CD4-positive, alpha-beta memory T cell (primary cell): ENCODE data around the gene RUSC2. TPM values are rescaled to one million over a fixed set of nuclear protein-coding genes. Genes with fewer than 3 reads are reported as not detected.
A peak's percentile ranks its signal among the peaks of the same experiment; 100 is the strongest.
"Not testable (repeated sequence)": the region's sequence is repeated elsewhere in the genome, so short reads cannot be mapped to it uniquely, and the experiment has no call there.

Source experiments
- CTCF ChIA-PET: fragments of 350-600 bp; sonication (Branson Sonifier 250); formaldehyde crosslinking; loops from one replicate; lab custom pipeline; 2021; ENCODE audit warnings: inconsistent platforms; ENCODE audit not compliant: partially characterized antibody; lab: Charles Lee
- POLR2A ChIA-PET: fragments of 350-600 bp; sonication (Branson Sonifier 250); formaldehyde crosslinking; loops from one replicate; lab custom pipeline; 2021; ENCODE audit not compliant: partially characterized antibody; lab: Charles Lee
- DNase-seq, 5 donors: peaks; one replicate each; pipeline versions ENCODE4 v3.0.0 to v3.0.0-alpha.2; 2020 to 2022; ENCODE audit warnings: mixed read lengths in 1 of 5
- H3K27ac ChIP-seq: one replicate; pipeline ENCODE4 v1.7.0; 2013; ENCODE audit warnings: low read depth, low read length
- H3K27me3 ChIP-seq: 2 replicates; pipeline ENCODE4 v1.7.0; 2013; ENCODE audit warnings: mild to moderate bottlenecking, low read length, moderate library complexity; ENCODE audit not compliant: insufficient read depth
- H3K36me3 ChIP-seq: 2 replicates; pipeline ENCODE4 v1.7.0; 2013; ENCODE audit warnings: mild to moderate bottlenecking, low read length, moderate library complexity; ENCODE audit not compliant: insufficient read depth
- H3K4me1 ChIP-seq: 2 replicates; pipeline ENCODE4 v1.7.0; 2013; ENCODE audit warnings: mild to moderate bottlenecking, low read length, moderate library complexity; ENCODE audit not compliant: insufficient read depth
- H3K4me3 ChIP-seq, 2 donors: one replicate each; pipeline ENCODE4 v1.7.0; 2013; ENCODE audit warnings: low read length in 2 of 2, mild to moderate bottlenecking in 1 of 2
- H3K9me3 ChIP-seq, 2 donors: one replicate each; pipeline ENCODE4 v1.7.0; 2013; ENCODE audit warnings: low read length in 2 of 2, control low read depth in 1 of 2; ENCODE audit not compliant: control insufficient read depth in 1 of 2
- H3K27ac Mint-ChIP-seq, 7 donors: one replicate each; pipeline ENCODE4 v1.8.0; 2020 to 2021; ENCODE audit warnings: mixed read lengths in 7 of 7, mild to moderate bottlenecking in 6 of 7, inconsistent platforms in 3 of 7, moderate library complexity in 3 of 7
- H3K27me3 Mint-ChIP-seq, 2 donors: one replicate each; pipeline ENCODE4 v1.8.0; 2020 to 2021; ENCODE audit warnings: mixed read lengths in 2 of 2
- H3K36me3 Mint-ChIP-seq, 2 donors: one replicate each; pipeline ENCODE4 v1.8.0; 2020 to 2021; ENCODE audit warnings: mixed read lengths in 2 of 2, inconsistent platforms in 1 of 2, mild to moderate bottlenecking in 1 of 2
- H3K4me1 Mint-ChIP-seq, 4 donors: one replicate each; pipeline ENCODE4 v1.8.0; 2020 to 2021; ENCODE audit warnings: mixed read lengths in 4 of 4, mild to moderate bottlenecking in 1 of 4
- H3K4me3 Mint-ChIP-seq, 8 donors: one replicate each; pipeline ENCODE4 v1.8.0; 2020 to 2021; ENCODE audit warnings: mixed read lengths in 8 of 8, mild to moderate bottlenecking in 7 of 8, moderate library complexity in 6 of 8, inconsistent platforms in 3 of 8
- H3K9me3 Mint-ChIP-seq, 8 donors: one replicate each; pipeline ENCODE4 v1.8.0; 2020 to 2021; ENCODE audit warnings: mixed read lengths in 8 of 8, mild to moderate bottlenecking in 5 of 8, inconsistent platforms in 3 of 8, moderate library complexity in 1 of 8
- intact Hi-C: fragments of 100-400 bp; cut with micrococcal nuclease; formaldehyde crosslinking; loops from one replicate; pipeline ENCODE4 v1.15.1; 2023
- polyA plus RNA-seq, 2 donors: library from polyadenylated mRNA; unstranded; fragments of 300-500 nt; fragmentation: Illumina TruSeq; gene quantifications; one replicate each; pipeline ENCODE4 v1.2.3, GENCODE V29; 2021
- total RNA-seq, 2 experiments: library from RNA; stranded (reverse); gene quantifications; one replicate each; pipeline ENCODE4 v1.2.3, GENCODE V29; 2021

The RUSC2 gene
- total and polyA plus RNA-seq, 4 experiments from 2014 or later = 0.05 to 0.55 (median 0.50) TPM; not detected in 1

DNA sequence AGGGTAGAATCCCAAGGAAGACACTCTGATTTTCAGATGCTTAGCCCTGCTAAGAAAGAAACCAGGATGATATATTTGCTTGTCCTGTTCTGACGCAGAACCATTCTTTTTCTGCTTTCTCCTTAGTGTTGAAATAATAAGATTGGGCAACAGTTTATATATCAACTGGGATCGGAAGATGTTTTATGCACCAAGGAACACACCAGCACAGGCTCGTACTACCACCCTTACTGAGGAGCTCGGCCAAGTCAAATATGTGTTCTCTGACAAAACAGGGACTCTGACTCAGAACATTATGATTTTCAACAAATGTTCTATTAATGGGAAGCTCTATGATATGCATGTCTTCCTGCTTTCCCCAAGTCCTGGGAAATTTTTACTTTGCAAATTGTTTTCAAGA, 19.0 kb upstream of the RUSC2 start:
- H3K9me3 Mint-ChIP-seq = no peaks in the 10 kb centered on the region
- Histone ChIP-seq H3K36me3 (no peaks in the 10 kb centered on the region), H3K4me1 (no peaks in the 10 kb centered on the region), H3K27ac (no peak overlapping the region), H3K27me3 (no peaks in the 10 kb centered on the region), H3K9me3 (no peaks in the 10 kb centered on the region), H3K4me3 (no peak overlapping the region)
- POLR2A ChIA-PET = no interaction called here
- H3K4me3 Mint-ChIP-seq = no peak overlapping the region
- CTCF ChIA-PET = no interaction called here
- intact Hi-C loops = no loop called here
- no peaks in the 10 kb centered on the region for H3K4me1 Mint-ChIP-seq
- peaks cover 23 to 29% of the 10 kb centered on the region in 2 donors for H3K27me3 Mint-ChIP-seq
- H3K36me3 Mint-ChIP-seq = no peaks in the 10 kb centered on the region
- DNase-seq = no peak
- no peak overlapping the region for H3K27ac Mint-ChIP-seq

DNA sequence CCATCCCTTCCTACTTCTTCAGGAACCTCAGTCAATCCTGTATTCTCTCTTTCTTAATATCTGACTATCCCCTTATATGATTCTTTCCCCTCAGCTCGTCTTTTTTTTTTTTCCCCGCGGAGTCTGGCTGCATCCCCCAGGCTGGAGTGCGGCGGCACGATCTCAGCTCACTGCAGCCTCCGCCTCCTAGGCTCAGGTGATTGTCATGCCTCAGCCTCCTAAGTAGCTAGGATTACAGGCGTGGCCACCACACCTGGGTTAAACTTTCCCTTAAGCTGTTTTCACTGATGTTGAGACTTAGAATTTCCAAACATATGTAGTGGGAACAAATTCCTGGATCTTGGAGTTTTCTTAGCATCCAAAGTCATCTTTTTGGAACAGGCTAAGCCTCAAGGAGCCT, 13.3 kb upstream of the RUSC2 start:
- no peak for DNase-seq
- Mint-ChIP-seq H3K27ac (no peak overlapping the region), H3K4me3 (no peak overlapping the region), H3K36me3 (no peaks in the 10 kb centered on the region), H3K9me3 (no peaks in the 10 kb centered on the region), H3K4me1 (no peaks in the 10 kb centered on the region), H3K27me3 (peaks cover 19 to 23% of the 10 kb centered on the region in 2 donors)
- intact Hi-C loops = no loop called here
- H3K27ac ChIP-seq = no peak overlapping the region
- no peaks in the 10 kb centered on the region for H3K36me3 ChIP-seq
- H3K4me1 ChIP-seq = no peaks in the 10 kb centered on the region
- ChIA-PET POLR2A (no interaction called here), CTCF (interaction anchor here (1.0 to 4.6 kb wide), 5 partner anchors 10 to 577 kb away, joined by 3 to 36 read pairs (median 6); partner anchors contain the start of gene ATOSB)
- no peaks in the 10 kb centered on the region for H3K27me3 ChIP-seq
- H3K9me3 ChIP-seq = no peaks in the 10 kb centered on the region
- H3K4me3 ChIP-seq = no peak overlapping the region

- H3K4me3 Mint-ChIP-seq, H3K36me3 ChIP-seq, H3K4me3 ChIP-seq, H3K36me3 Mint-ChIP-seq, H3K4me1 Mint-ChIP-seq, H3K27me3 ChIP-seq, H3K4me1 ChIP-seq, H3K9me3 Mint-ChIP-seq, POLR2A ChIA-PET, H3K27ac Mint-ChIP-seq, H3K27ac ChIP-seq, H3K9me3 ChIP-seq: not testable (repeated sequence)
- CTCF ChIA-PET = interaction anchor here (0.7 to 4.6 kb wide), 10 partner anchors 8 to 580 kb away, joined by 3 to 36 read pairs (median 3); partner anchors contain the start of gene ATOSB
- peaks cover 19 to 25% of the 10 kb centered on the region in 2 donors for H3K27me3 Mint-ChIP-seq
- intact Hi-C loops = loop anchor here (1.0 kb wide), 1 partner anchor 361 kb away; no protein-coding TSS in a partner anchor
- DNase-seq = peak in 3 of 5 donors; percentile 33 to 40 (median 34)
These were observed 12.6 kb upstream of the RUSC2 start for GRCh38 chr9:35477211-35477855.

GRCh38 chr9:35478871-35479270, 11.0 kb upstream of the RUSC2 start:
- H3K36me3 Mint-ChIP-seq = no peaks in the 10 kb centered on the region
- no peak overlapping the region for H3K4me3 ChIP-seq
- ChIA-PET CTCF (interaction anchor here (0.9 to 4.6 kb wide), 8 partner anchors 11 to 581 kb away, joined by 3 to 36 read pairs (median 4); partner anchors contain the start of genes ATOSB and RUSC2), POLR2A (no interaction called here)
- no peaks in the 10 kb centered on the region for H3K27me3 ChIP-seq
- intact Hi-C loops = no loop called here
- H3K9me3 ChIP-seq = no peaks in the 10 kb centered on the region
- no peaks in the 10 kb centered on the region for H3K9me3 Mint-ChIP-seq
- no peak overlapping the region for H3K27ac ChIP-seq
- H3K4me1 Mint-ChIP-seq = no peaks in the 10 kb centered on the region
- no peak overlapping the region for H3K27ac Mint-ChIP-seq
- H3K27me3 Mint-ChIP-seq = peaks cover 16 to 19% of the 10 kb centered on the region in 2 donors
- no peaks in the 10 kb centered on the region for H3K36me3 ChIP-seq
- no peaks in the 10 kb centered on the region for H3K4me1 ChIP-seq
- no peak for DNase-seq
- H3K4me3 Mint-ChIP-seq = no peak overlapping the region

DNA sequence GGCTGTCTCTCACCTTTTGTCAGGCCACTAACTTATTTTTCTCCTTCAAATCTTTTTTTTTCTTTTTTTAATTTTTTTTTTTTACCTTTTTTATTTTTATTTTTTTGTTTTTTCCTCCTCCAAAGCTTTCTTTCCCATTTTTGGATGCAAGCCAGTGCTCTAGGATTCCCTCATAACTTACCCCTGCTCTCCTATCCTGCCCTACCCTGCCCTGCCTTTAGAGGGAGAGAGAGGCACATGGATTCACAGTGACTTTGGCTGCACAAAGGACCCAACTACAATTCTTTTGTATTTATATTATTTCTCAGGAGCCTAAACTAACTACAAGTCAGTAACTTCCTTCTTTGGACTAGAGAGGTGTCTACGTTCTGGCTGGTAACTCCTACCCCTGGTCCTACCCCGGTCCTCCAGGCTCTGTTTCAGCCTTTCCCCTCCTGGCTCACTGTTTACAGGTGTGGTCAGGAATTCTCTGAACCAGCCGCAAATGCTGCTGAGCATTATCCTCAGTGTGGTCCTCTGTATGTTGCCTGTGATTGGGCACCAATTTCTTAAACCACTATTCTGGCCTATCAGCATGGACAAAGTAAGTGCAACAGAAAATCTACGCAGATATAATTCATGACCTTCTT, 8.4 kb upstream of the RUSC2 start:
- CTCF ChIA-PET = interaction anchor here (1.0 kb wide), 1 partner anchor 14 kb away, joined by 3 read pairs; no protein-coding TSS in a partner anchor
- DNase-seq = peak in 2 of 5 donors; percentile 17 to 23
- intact Hi-C loops = loop anchor here (10.0 kb wide), 1 partner anchor 403 kb away; no protein-coding TSS in a partner anchor

GRCh38 chr9:35482071-35482470, 7.8 kb upstream of the RUSC2 start:
- DNase-seq = no peak
- POLR2A ChIA-PET = no interaction called here
- Mint-ChIP-seq H3K4me3 (no peak overlapping the region), H3K9me3 (no peaks in the 10 kb centered on the region), H3K27ac (no peak overlapping the region), H3K27me3 (peaks cover 4 to 8% of the 10 kb centered on the region in 2 donors), H3K4me1 (no peaks in the 10 kb centered on the region), H3K36me3 (no peaks in the 10 kb centered on the region)
- H3K27me3 ChIP-seq = no peaks in the 10 kb centered on the region
- no peak overlapping the region for H3K4me3 ChIP-seq
- CTCF ChIA-PET = no interaction called here
- no peaks in the 10 kb centered on the region for H3K9me3 ChIP-seq
- no peaks in the 10 kb centered on the region for H3K36me3 ChIP-seq
- H3K4me1 ChIP-seq = no peaks in the 10 kb centered on the region
- intact Hi-C loops = loop anchor here (10.0 kb wide), 1 partner anchor 403 kb away; no protein-coding TSS in a partner anchor
- no peak overlapping the region for H3K27ac ChIP-seq

More for the DNA sequence above, 8.4 kb upstream of the RUSC2 start:
- no peaks in the 10 kb centered on the region for H3K4me1 ChIP-seq
- Mint-ChIP-seq H3K27me3 (peaks cover 7 to 10% of the 10 kb centered on the region in 2 donors), H3K36me3 (no peaks in the 10 kb centered on the region), H3K4me3 (no peak overlapping the region), H3K4me1 (no peaks in the 10 kb centered on the region), H3K9me3 (no peaks in the 10 kb centered on the region), H3K27ac (no peak overlapping the region)
- no peak overlapping the region for H3K4me3 ChIP-seq
- no peaks in the 10 kb centered on the region for H3K36me3 ChIP-seq
- no peaks in the 10 kb centered on the region for H3K9me3 ChIP-seq
- POLR2A ChIA-PET = no interaction called here
- H3K27me3 ChIP-seq = no peaks in the 10 kb centered on the region
- H3K27ac ChIP-seq = no peak overlapping the region

DNA sequence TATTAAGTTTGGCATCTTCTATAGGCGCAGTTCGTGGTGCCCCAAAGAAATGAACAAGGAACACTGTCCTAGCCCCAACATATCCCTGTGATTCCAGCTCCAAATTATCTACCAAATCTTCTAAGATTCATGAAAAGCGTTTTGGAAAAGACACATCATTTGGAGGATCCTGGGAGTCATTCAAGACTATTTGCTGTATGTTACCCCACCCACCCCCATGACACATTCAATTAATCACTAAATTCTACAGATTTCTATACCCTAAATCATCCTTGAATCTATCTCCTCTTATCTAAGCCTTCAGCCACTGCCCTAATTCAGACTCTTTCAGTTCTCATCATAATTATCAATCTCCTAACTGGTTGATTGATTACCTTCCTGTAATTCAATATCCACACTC, 5.5 kb upstream of the RUSC2 start:
- peaks cover 4 to 15% of the 10 kb centered on the region in 2 donors for H3K27me3 Mint-ChIP-seq
- DNase-seq = no peak
- H3K9me3 Mint-ChIP-seq = no peaks in the 10 kb centered on the region
- H3K27me3 ChIP-seq = peaks cover 6% of the 10 kb centered on the region
- ChIA-PET CTCF (no interaction called here), POLR2A (no interaction called here)
- no peak overlapping the region for H3K4me3 Mint-ChIP-seq
- no peak overlapping the region for H3K4me3 ChIP-seq
- H3K9me3 ChIP-seq = no peaks in the 10 kb centered on the region
- no peak overlapping the region for H3K27ac Mint-ChIP-seq
- no peaks in the 10 kb centered on the region for H3K36me3 ChIP-seq
- no peaks in the 10 kb centered on the region for H3K36me3 Mint-ChIP-seq
- H3K4me1 ChIP-seq = peaks cover 3% of the 10 kb centered on the region
- intact Hi-C loops = loop anchor here (10.0 kb wide), 1 partner anchor 400 kb away; no protein-coding TSS in a partner anchor
- H3K27ac ChIP-seq = no peak overlapping the region
- H3K4me1 Mint-ChIP-seq = peaks cover 0 to 5% (median 2%) of the 10 kb centered on the region in 4 donors
